A172 (cell line): ENCODE measurements around the gene NDE1. TPM values are rescaled to one million over a fixed set of nuclear protein-coding genes. Genes with fewer than 3 reads are reported as not detected.
"Not testable (repeated sequence)": the region's sequence is repeated elsewhere in the genome, so short reads cannot be mapped to it uniquely, and the experiment has no call there.

Experiments
- DNase-seq: peaks from one replicate; pipeline ENCODE4 v3.0.0-alpha.2; 2015; ENCODE audit warnings: low spot score
- total RNA-seq: library from RNA; depleted of rRNA; stranded (reverse); fragments of >200 nt; shearing (Covaris generic); gene quantifications from 2 replicates; pipeline ENCODE4 v1.2.3, GENCODE V29; 2014

Gene NDE1
- total RNA-seq, 1 experiment from 2014 or later = 47.5 TPM

DNA sequence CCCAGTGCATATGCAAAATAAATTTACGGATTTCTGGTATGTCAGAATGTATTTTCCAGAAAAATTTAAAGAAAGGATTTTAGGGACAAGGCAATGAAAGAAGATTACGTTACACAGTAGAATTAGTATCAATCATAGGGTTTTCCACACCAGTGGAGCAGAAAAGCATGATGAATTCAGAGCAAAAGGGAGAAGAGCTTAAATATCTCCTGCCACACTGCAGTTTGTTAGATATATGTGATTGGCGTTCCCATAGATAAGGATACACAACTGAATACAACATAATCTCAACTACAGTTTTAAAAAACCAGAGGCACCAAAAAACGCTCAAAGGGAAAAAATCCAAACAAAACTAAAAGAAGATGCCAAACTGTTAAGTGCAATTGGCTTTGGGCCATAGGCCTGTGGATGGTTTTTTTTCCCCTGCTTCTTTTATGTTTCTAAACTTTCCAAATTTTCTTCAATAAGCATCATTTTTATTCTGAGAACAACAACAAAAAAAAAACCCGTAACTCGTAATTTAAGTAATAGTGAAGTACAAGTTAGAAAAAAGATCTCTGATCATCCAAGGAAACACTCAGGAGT, 29.3 kb upstream of the NDE1 start:
- DNase-seq = no peak

DNA sequence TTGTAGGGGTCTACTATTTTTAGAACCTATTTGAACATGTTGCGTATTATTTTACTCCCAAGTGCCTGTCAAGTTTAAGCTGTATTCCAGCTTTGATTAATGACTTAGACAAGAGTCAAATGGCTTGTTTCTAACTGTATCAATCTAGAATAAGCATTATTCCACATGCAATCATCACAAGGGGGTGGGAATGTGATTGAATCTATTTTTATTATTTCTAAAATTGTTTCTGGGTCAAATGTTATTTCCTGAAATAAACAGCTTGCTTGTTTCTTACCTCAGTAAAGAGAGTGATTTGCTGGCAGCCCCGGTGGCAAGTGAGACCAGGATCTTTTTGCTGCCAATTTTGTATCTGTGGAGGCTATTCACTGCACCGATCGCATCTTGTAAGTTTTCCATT, 28.6 kb upstream of the NDE1 start:
- DNase-seq = no peak

DNA sequence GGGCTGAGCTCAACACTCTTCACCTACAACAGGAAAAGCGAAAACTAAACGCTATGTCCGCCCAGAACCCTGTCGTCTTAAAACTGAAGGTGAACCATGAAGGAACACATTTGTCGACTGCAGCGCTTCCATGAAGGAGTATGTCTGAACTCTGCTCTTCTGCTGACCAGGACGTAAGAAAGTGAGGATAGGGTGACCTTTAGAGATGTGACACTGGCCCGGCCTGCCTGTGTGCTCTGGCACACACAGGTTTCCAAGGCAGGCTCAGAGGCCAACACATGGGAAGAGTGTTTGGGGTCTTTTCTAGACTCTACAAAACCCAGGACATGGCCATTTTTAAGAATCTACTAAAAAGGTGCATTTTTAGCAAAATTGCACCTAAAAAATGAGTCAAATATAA, 28.2 kb upstream of the NDE1 start:
- DNase-seq = no peak

DNA sequence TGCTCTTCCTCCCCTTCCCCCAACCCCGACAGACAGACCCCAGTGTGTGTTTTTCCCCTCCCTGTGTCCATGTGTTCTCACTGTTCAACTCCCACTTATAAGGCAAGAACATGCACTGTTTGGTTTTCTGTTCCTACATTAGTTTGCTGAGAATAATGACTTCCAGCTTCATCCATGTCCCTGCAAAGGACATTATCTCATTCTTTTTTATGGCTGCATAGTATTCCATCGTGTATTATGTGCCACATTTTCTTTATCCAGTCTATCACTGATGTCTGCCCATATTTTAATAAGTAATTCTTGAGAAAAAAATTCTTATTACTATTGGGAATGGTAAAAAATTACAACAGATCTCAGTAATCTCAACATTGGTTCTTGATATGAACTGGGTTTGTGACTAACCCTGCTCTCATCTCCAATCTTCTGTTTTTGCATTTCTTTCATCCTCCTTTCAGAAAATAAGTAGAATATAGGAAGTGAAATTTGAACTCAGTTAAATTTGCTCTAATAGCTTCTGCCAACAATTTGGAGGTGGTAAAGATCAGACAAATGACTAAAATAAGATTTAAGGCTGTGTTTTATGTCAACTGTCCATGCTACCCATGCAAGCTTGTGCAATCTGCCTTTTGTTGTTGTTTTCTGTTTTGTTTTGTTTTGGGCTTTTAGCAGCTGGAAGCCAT, 18.2 kb upstream of the NDE1 start:
- no peak for DNase-seq

DNA sequence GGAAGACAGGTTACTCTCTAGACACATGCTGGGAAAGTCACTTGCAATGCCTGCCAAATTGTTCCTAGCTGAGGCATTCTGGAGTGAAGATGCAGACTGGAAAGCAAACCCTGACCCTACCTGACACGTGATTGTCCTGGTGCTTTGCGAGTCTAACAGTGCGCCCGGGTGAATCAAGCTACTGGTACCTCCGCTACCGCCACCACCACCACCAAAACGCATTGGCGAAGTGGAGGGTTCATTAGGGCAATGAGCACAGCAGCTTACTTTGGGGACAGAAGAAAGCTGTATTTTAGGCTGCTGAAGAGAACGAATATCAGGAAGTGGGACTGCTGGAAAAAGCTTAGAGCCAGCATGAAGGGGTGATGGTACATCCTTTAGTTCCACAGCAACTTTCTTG, 14.1 kb upstream of the NDE1 start:
- no peak for DNase-seq

DNA sequence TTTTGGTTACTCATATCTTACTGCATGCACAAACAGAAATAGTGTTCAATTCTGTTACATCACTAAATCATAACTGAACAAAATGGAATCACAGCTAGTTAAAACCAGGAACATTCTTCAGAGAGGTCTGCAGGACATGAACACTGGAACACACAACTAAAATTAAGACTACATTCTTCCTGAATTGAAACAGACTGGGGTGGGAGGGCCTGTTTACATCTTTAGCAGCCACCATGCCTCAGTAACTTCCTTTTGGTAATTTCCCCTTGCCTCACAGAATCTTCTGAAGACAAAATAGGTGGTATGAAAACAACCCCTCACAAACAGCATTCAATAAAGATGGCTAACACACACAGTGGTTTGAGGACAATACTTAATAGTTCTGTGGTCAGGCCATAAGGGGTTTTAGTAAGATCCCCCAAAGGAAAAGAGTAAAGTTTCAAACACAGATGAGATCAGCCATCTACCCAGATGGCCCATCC, 13.6 kb upstream of the NDE1 start:
- DNase-seq = no peak

DNA sequence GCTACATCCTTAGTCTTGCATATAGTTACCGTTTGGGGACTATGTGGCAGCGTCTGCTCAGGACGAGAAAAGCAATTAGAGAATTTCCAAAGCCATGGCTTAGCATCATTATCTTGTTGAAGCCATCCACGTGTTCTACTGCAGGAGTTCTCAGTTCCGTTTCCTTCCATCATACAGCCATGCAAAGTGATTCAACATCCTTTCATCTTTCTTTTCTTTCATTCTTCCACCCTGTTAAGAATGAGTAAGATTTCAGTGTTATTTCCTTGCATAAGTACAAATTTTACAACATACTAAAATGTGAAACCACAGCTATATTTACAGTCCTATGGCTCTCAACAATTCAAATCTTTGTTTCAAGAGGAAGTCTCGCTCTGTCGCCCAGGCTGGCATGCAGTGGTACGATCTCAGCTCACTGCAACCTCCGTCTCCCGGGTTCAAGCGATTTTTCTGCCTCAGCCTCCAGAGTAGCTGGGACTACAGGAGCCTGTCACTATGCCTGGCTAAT, 10.9 kb upstream of the NDE1 start:
- DNase-seq = no peak

DNA sequence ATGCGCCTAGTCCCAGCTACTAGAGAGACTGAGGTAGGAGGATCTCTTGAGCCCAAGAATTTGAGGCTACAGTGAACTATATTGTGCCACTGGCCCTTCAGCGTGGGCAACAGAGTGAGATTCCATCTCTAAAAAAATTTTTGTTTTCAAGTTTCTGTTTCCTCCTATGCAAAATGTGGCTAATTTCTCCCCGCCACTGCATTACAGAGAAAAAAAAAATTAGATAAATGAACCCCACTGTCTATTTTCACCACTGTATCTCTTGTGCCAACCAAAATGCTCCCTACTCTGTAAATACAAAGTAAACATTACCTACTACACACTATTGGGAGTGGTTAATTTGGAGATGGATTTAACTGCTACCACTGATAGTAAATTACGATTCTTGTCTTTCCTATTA, 9.1 kb upstream of the NDE1 start:
- DNase-seq = no peak

DNA sequence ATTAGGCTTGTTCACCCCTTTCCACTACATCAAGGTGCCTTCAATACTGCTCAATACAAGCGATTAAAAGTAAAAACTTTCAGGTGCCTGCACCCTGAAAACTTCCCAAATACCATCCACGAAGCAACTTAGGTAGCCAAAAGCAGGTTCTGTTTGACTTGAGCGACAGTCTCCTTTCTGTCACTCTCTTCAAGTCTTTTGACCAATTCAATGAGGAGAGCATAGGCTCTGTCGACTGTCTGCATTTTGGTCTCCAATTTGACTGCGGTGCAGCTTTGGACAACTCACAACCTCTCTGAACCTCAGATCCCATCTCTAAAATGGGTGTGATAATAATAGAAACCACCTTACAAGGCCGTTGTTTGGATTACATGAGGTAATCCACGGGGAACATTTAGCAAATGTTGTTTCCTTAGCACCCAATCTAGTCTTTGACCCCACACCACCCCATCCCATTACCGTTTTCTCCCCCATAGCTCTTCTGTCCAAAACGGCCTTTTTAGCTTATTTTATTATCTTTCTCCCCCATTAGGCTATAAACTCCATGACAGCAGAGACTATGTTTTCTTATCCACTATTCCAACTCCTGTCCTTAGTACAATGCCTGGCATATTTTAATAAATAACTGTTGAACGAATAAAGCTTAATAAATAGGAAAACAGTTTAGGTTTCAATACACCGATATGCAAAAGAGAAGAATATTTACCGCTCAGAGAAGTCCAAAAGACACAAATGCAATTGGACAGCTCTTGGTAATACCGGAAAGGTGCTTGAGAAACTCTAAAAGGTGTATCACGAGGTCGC, 8.1 kb upstream of the NDE1 start:
- no peak for DNase-seq

DNA sequence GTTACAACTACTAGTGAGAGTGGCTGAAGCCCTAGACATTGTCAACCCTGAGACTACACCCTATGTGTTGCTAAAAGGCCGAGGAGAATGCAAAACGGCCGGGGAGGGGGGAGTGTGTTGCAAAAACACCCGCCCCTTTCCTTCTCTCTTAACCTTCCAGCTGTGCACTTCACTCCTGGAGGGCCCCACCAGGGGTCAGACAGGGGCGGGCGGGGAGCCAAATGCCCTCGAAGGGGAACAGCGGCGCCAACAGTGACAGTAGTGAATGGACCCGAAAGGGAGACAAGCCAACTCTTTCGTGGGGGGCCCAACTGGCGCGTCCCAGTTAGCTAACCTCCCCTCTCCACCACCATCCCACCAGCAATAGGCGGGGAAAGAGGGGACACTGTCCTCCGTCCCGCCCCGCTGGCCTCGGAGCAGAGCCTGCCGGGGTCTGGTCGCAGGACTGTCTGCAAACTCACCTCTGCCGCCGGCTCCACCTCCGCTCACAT, 7.4 kb upstream of the NDE1 start:
- DNase-seq = peak; percentile 55

DNA sequence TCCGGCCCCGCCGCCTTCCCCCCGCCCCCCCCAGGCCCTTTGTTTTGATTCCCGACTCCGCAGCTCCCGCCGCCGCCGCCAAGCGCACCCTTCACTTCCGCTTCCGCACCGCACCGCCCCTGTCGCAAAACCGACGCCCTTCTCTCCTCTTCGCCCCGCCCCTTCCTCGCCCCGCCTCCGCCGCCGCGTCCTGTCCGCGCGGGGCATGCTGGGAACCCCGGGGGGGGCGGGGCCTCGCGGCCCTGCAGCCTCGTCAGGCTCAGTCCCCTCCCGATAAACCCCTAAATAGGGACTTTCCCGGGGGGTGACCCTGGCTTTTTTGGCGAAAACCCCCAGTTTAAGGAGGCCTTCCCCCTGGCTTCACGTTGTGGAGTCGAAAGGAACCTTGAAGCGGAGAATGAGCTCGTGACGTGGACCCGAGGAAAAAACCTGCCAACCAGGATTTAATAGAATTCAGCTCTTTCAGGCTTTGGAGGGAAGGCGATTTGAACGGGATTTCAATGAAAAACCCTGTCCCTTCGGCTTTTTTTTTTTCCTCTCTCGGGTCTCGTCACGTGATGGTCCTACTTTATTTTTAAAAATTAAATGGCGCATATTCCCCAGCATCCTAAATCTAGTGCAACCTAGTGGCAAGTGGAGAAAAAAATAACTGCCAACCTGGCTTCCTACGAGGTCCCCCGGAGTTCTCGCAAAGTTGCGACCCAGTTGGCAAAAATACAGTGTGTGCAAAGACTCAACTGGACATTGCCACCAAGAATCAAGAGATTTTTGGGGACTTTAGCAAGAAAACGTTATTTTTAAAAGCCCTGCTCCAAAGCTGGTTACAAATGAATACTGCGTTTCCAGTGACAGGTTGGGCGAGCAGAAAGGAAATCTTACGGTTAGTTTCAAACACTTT, 6.7 kb upstream of the NDE1 start, which contains the start of gene MARF1:
MARF1 (minus strand) TSS at position 107 of the 898 bp plus-strand sequence. CDS start 3,921 bp downstream, outside the sequence.
- DNase-seq = peak; percentile 87

DNA sequence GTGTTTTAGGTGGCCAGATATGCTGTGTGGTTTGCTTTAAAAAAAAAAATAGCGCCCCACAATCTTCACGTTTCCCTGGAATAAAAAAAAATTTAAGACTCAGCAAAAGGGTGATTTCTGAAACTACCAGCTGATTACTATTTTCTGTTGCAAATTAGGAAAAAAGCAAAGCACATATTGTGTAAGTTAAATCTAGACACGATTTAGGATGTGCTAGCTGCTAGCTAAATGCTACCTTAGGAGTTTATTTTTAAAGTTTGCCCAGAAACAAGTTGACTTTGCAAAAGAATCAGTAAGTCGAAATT, 6.1 kb upstream of the NDE1 start:
- DNase-seq = no peak

DNA sequence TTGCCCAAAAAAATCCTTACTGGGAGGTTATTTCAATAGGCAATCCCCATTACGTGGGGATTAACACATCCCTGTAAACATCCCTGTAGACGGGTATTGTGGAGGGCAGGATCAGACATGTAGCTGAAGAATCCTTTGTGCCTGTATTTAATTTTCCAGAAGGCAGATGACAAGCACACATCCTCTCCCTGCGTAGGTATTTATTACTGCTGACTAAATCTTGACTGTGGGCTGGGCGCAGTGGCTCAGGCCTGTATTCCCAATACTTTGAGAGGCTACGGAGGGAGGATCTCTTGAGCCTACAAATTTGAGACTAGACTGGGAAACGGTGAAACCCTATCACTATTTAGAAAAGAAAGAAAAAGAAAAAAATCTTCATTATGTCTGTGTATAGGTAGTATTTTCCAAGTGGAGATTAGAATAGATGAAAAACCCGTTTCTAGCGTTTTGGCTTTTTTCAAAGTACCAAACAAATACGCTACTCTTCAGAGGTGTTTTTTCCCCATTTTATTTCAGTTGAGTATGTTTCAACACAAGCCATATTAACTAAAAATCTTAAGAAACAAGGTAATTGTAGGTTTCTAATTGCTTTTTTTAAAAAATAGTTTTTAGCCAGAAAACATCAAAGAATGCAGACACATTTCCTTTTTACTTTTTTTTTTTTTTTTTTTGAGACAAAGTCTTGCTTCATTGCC, 5.6 kb upstream of the NDE1 start:
- peak; percentile 52 for DNase-seq

DNA sequence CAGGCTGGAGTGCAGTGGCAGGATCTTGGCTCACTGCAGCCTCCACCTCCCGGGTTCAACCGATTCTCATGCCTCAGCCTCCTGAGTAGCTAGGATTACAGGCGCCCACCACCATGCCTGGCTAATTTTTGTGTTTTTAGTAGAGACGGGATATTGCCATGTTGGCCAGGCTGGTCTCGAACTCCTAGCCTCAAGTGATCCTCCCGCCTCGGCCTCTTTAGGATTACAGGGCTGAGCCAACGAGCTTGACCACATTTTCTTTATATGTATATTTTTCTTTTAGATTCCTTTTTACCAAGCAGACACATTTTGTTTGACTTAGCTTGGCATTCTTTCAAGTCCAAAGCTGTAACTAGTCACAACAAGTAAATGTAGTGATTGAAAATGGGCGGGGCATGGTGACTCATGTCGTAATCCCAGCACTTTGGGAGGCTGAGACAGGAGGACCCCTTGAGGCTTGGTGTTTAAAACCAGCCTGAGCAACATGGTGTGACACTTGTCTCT, 5.0 kb upstream of the NDE1 start:
- peak; percentile 90 for DNase-seq

DNA sequence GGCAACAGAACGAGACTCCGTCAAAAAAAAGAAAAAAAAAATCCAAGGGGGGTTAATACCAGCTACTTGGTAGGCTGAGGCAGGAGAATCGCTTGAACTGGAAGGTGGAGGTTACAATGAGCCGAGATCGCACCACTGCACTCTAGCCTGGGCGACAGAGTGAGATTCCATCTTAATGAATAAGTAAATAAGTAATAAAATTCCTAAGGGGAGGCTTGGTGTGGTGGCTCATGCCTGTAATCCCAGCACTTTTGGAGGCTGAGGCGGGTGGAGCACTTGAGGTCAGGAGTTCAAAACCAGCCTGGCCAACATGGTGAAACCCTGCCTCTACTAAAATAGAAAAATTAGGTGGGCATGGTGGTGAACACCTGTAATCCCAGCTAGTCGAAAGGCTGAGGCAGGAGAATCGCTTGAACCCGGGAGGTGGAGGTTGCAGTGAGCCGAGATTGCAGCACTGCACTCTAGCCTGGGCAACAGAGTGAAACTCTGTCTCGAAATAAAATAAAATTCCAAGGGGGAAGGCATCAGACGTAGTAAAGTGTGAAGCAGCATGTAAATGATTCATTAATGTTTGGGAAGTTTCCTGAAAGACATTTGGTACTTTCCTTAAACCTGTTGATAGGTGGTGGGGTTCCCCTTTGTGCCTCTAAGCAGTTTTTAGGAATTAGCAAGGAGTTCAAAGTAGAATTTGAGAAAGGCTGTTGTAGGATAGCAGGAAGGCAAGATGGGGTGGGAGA, 3.3 kb upstream of the NDE1 start:
- DNase-seq = not testable (repeated sequence)

DNA sequence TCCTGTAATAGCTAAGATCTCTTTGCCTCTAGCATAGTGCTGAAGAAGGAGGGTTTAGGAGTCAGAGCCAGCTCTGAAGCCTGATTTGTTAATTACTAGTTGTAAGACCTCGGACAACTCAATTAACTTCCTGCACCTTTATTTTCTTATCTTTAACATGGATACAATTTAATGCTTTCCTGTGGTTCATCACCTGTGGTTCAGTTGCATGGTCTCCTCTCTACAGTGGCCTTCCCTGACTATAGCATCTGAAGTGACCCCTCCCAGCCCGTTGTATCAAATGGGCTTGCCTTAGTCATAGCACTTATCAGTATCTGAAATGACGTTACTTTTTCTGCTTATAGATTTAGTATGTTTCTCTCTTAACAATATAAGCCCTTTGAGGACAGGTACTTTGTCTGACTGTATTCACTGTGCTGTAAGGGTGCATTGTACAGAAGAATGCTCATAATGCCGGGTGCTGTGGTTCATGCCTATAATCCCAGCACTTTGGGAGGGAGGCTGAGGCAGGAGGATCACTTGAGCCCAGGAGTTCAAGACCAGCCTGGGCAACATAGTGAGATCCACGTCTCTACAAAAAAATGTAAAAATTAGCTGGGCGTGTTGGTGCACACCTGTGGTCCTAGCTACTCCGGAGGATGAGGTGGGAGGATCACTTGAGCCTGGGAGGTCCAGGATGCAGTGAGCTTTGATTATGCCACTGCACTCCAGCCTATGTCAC, 2.6 kb upstream of the NDE1 start:
- DNase-seq = no peak

DNA sequence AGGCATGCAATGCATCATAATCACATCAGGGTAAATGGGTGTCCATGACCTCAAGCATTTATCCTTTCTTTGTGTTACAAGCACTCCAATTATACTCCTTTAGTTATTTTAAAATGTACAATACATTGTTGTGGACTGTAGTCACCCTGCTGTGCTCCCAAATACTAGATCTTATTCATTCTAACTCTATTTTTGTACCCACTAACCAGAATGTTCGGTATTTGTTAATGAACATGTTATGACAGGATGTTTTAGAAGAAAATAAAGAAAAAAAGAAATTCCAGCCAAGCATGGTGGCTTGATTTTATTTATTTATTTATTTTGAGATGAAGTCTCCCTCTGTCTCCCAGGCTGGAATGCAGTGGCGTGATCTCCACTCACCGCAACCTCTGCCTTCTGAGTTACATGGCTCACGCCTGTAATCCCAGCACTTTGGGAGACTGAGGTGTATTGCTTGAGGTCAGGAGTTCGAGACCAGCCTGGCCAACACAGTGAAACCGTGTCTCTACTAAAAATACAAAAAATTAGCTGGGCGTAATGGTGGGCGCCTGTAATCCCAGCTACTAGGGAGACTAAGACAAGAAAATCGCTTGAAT, 1.8 kb upstream of the NDE1 start:
- no peak for DNase-seq

DNA sequence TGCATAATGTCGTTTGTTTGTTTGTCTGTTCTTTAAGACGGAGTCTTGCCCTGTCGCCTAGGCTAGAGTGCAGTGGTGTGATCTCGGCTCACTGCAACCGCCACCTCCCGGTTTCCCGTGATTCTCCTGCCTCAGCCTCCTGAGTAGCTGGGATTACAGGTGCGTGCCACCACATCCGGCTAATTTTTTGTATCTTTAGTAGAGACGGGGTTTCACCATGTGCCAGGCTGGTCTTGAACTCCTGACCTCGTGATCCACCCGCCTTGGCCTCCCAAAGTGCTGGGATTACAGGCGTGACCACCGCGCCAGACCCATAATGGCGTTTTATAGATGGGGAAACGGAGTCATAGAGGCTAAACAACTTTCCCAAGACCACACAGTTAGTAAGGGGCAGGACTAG, 734 bp upstream of the NDE1 start:
- DNase-seq = not testable (repeated sequence)

DNA sequence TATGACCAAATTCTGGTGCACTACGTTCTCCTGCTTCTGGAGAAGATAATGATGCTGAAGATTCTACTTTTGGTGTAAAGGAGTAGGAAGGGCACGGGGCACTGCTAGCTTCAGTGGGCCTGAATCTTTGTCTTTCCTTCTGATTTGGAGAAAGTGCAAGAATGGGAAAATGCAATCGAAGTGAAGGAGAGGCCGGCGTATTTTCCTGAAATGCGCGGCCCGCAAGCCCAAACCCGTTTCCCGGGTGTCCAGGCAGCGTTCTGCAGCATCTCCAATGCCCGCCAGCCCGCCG, 372 bp upstream of the NDE1 start:
- no peak for DNase-seq
